Hematopoietic multipotent progenitor cell treated with erythropoietin and hydrocortisone succinate and interleukin-3 and kit ligand, for 17 days (in vitro differentiated cells): ENCODE results near the gene KCNIP2.

Experiments used
- DNase-seq: peaks from one replicate; pipeline ENCODE4 v3.0.0-alpha.2; 2015; ENCODE audit warnings: low spot score

The KCNIP2 gene

DNA sequence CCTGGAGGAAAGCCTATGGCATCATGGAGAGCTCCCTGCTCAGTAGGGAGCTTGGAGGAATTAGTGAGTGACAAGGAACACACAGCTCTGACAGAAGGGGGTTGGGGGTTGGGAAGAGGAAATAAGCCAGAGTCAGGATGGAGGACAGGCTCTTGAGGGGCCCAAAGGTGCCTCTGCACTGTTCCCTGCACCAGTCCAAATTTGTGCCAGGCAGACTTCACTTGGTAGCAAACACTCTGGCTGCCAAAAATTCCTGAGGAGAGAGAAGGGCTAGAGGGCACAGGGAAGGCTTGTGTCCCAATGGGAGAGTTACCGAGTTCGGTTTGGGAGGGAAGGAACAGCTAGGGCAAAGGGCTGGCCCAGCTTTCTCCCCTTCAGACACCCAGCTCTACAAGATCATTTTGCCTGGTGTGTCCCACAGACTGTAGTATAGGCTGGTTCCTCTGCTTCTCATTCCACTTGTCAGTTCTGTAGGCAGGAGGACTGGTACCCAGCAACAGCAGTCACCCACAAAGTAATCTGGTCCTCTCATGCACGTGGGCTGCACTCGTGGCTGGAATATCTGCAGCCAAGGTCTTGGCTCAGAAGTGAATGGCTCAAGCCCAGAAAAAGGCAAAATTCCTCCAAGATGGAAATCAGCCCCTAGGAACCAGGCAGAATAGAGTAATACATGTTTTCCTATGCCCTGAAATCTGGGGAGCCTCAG lies 8.0 kb upstream of the KCNIP2 start:
- DNase-seq, result no peak

DNA sequence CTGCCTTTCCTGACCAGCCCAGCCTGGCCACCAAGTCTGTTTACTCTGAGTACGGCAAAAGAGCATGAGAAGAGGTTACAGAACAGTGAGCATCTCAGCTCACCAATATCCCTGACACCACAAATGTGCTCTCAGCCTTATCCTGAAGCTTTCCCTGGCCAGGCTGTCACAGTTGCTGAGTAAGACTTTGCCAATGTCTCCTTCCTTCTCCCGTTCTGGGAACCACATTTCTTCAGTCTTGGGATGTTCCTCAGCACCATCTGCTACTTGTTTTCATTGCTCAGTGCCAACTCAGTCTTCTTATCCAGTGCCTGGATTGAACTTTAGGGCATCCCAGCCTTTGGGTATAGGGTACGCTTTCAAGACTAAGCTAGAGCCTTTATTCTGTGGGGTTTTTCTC lies 7.1 kb upstream of the KCNIP2 start:
- no peak for DNase-seq

DNA sequence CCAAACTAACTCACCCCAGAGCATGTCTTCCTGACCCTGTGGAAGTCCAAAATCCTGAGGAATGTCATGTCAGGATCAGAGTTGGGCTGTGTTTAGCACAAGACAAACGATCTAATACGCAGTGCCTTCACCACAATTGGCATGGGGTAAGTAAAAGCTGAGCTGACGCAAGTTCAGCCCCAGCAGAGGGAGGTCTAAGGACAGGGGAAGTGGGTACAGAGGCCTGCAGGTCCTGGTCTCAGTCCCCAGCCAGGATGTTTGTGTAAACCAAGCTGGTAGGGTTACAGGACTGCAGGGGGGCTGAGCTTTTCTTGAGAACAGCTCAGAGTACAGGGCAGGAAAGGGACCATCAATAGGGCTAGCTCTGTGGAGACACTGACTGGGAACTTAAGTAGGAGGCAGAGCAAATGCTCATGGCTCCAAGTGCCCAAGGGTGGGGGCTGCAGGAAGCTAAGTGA lies 5.3 kb upstream of the KCNIP2 start:
- DNase-seq, result no peak

DNA sequence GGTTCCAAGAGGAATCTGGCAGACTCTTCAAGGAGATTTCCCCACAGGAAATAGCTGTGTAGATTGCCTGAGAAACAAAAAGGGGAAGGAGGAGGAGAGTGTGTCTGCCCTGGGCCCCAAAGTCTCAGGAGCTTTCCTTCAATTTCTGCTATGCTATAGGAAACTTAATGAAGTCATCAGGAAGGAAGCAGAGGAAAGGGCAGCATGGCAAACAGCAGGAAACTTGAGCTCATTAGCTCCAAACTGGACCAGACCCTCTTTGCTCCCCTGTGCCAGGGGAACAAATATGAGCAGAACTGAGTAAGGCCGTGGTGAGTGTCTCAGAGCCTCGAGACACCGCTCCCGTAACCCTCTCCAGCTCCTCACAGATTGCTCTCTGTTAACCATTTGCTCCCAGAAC lies 4.8 kb upstream of the KCNIP2 start:
- DNase-seq, result no peak

DNA sequence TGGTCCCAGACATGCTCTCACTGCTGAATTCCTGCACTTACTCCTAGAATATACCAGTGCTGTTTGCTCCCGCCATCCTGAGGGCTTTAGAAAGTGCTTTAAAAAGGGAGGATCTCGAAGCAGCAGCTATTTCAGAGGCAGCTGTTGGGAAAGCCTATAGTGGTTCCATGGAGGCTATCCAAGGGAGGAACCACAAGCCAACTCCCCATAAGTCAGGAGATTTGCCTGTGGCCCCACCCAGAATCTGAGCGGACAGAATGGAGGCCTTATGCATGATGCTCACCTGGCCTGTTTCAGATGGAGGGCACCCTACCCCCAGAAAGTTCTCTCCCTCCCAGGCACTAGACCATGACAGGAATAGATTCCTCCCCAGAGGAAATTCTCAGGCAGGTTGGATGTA lies 2.3 kb upstream of the KCNIP2 start:
- no peak for DNase-seq

DNA sequence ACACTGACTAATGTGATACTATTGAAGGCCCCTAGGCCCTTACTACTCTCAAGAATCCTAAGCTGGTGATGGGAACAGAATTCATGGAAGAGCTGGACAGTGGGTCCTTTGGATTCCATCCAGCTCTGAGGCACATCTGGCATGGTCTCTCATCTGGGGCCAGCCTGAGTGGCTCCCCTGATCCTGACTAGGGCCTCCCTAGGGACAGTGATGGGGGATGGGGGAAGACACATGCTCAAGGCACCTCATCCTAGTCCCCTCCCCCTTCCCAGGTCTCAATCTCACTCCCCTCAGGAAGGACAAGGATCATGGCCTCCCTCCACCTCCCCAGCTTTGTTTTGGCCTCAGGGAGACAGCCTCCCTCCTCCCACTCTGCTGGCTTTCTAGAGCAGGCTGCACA lies 1.8 kb downstream of the KCNIP2 start:
- no peak for DNase-seq

DNA sequence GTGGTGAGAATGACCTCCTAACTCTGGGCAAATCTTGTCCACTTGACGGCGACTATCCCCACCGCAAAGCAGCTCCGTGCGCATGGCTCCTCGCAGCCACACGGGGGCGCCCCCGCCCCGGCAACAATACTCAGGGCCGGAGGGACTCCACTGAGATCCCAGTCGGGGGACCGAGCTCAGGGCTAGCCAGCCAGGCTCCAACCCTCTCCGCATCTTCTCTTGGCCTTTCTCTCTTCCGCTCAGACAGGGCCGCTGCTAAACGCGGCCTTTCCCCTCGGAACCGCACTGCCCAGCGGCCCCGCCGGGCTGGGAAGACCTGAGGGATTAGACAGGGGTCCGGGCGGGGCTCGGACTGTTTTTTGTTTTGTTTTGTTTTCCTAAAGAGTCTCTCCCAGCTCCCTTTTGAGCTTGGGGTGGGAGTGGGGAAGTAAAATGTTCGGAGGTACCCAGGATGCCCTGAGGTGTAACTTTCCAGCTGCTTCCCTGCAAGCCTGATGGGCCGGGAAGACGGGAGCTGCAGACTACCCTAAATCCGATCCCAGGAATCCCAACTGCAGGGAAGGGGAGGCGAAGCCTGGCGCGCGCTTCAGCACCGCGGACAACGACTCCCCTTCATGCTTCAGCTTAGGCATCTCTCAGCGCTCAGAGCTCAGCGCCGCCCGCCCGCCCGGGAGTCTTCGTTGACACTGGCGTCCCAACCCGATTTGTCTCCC lies 2.7 kb downstream of the KCNIP2 start:
- peak; percentile 82 for DNase-seq

DNA sequence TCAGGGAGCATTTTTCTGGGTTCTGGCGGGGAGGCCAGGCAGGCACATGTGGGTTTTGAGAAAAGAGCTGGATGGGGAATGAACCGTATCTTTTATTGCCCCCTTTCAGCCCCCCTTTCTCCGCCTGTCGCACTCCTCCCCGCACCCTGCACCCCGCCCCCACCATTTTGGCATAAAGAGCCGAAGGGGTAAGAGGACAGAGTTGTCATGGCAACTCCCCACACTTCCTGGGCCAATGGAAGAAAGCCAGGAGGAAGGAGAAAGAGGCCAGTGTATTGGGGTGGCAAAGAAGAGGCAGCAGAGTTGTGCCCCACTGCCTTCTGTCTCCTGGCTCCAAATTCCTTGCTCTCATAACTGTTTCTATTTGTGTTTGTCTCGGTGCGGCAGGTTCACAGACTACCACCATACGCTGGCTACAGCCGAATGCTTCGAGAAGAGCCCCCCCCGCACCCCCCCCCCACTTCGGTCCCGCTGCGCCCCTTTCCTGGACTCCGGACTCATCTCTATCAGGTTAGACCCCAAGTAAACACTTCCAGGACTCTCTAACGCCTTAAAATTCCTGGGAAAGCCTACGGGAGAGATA lies 3.4 kb downstream of the KCNIP2 start:
- no peak for DNase-seq

DNA sequence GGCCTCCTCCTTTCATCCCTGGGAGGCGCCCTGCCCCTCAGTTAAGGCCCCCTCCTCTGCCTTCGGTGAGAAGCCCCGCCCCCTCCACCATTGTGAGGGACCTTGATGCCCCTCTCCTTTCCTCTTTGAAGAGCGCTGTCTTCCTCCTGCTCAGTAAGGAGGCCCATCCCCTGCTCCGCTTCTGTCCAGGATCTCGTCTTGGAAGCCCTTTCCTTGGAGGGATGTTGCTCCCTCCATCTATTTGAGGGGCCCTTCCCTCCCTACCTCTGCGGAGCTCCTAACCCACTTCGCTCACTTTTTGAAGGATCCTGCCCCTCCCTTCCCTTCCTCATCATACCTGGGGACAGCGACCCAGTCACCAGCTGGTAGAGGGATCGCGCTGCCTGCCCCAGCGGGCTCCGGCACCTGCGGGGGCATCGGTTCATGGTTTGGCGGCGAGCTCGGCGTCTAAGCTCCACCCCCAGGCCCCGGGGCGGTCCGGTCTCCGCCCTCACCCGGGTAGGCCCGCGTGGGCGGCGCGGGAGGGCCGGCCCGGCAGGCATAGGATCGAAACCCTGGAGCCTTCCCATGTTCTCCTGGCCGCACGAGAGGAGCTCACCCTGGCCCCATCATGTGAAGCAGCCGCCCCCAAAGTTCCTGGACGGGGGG lies 4.1 kb downstream of the KCNIP2 start:
- peak; percentile 64 for DNase-seq

DNA sequence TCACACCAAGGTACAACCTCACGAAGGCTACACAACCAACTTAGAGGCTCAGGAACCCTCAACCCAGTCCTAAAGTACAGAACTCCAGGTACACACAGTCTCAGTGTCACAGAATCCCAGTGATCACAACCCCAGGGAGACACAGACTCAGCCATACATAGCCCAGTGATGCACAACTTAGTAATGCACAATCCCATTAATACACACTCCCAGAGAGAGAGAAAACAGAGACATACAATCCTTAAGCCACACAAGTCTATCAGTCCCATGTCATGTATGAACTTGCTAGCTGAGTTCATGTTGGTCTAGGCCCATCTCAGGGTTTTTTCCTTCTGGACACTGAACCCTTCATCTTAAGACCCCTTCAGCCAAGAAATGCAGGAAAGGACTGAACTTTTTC lies 4.6 kb downstream of the KCNIP2 start:
- DNase-seq, result no peak

DNA sequence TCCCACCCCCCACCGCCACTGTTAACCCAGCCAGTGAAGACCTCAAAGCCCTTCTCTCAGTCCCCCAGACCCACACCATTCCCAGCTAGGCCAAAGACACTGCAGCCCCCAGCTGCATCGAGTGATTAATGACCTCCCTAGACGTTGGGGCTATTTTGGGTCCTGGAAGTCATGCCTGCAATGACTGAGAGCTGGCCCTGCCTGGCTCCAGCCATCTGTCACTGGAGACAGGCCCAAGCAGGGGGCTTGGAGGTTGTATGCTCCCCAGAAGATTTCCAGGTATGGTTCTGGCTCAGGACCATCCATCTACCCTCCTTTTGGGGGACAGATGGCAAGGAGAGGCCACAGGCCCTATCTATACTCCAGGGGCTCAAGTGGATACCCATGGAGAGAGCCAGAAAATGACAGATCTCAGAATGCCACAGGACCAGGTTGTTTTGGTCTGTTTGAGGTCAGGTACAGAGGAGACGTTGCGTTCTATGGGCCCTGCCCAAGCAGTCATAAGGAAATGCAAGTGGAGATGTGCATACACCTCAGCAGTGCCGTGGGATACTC lies 5.1 kb downstream of the KCNIP2 start:
- no peak for DNase-seq

DNA sequence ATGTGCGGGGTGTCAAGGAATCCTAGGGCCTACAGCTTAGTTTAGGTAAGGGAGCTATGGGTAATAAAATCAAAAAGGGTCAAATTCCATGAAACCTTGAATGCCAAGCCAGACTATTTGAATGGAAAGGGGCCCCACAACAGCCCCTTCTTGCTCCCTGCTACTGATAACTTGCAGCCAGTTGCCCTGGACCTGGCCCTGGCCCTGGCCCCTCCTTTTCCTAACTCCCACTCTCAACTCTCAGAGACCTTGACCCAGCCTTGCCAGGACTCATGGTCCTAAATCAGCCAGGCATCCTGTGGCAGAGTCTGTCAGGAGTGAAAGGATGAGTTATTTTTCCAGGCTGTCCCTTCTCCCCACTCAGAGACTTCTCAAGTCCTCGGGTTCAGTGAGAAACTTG lies 5.9 kb downstream of the KCNIP2 start:
- DNase-seq, result no peak

DNA sequence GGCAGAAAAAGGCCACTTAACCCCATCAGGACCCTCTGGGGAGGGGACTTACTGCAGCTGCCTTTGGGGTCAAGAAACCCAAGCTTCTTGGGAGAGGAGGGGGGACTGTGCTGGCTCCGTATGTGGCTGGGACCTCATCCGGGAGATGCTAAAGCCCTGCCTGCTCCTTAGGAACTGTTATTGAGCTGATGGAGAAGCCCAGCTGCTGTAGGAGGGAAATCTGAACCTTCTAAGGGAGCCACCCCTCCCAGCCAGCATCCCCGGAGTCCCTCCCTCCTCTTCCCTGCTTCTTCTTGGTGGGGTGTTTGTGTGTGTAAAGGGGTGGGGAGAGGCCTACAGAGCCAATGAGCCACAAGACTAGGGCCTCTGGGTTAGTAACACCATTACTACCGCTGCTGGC lies 8.2 kb downstream of the KCNIP2 start:
- no peak for DNase-seq

DNA sequence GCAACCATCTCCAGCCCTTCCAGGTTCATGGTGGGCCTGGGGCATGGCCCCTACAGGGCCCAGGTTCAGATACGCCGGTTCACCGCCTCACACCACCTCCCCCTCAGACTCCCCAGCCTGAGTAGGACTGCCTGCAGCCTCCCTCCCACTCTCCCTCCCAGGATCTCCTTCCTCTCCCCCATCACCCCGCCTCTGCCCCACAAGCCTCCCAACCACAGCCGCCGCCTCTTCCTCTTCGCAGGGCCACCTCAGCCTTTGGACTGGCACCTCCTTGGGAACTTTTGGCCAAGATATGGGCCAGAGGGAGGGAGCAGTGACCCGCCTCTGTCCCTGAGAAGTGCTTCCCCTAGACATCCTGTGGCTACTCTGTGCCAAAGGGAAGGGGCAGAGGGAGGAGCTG lies 9.3 kb downstream of the KCNIP2 start:
- no peak for DNase-seq

DNA sequence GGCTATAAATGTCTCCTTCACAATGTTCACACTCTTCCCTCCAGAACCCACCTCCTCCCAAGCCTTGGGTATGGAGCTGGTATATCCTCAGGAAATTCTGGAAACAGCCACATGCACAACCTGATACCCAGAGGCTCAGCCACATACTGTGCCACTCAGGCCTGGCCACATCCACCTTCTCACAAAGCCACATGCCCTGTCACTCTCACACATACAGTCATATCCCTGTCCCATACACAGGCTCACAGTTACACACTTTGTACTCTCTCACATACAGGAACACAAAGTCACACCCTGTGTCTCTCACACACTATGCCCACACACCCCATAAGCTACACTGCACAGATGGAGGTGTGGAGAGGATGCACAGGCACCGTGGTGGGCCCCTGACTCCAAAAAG lies 10.1 kb downstream of the KCNIP2 start:
- no peak for DNase-seq

DNA sequence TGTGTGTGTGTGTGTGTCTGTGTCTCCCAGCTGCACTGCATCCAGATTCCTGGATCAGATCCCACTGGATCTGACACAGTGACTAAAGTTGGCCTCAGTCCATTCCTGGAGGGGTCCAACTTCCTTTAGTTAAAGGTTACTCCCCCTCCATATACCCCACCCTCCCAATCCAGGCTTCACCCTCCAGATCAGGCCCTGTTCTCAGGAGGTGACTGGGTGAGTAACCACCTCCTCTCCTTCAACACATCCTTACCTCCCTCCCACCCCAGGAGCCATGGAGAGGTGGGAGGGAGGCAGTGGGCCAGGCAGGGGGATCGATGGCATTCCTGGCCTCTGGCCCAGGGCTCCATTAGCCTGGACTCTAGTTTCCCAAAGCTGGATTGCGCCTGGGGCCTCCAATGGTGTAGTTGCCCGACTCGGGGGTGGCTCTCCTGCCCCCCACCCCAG lies 11.3 kb downstream of the KCNIP2 start:
- DNase-seq, result no peak

DNA sequence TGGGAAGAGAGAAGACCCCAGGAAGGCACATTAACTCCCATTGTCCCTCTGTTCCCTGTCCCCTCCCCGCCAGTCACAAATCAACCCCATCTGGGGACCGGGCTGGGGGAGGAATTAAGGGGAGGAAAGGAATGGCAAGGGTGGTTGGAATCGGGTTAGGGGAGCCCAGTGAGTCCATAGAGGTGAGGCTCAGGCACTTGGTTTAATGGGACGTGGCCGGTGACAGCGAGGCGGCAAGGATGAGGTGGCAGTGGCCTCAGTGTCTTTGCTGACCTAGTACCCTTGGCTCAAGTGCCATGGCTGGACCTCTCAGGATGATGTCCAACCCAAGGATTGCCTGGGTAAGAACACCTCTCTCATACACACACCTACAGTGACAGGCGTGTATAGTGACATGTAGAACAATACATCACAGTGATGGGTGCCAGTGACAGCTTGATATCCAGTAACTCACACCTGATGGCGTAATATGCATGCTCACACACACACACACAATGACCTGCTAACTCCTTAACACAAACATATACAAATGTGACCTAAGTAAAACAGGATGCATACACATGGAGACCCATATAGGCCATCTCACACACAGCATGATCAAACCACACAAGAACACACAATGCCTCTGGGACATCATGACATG lies 12.3 kb downstream of the KCNIP2 start:
- no peak for DNase-seq

DNA sequence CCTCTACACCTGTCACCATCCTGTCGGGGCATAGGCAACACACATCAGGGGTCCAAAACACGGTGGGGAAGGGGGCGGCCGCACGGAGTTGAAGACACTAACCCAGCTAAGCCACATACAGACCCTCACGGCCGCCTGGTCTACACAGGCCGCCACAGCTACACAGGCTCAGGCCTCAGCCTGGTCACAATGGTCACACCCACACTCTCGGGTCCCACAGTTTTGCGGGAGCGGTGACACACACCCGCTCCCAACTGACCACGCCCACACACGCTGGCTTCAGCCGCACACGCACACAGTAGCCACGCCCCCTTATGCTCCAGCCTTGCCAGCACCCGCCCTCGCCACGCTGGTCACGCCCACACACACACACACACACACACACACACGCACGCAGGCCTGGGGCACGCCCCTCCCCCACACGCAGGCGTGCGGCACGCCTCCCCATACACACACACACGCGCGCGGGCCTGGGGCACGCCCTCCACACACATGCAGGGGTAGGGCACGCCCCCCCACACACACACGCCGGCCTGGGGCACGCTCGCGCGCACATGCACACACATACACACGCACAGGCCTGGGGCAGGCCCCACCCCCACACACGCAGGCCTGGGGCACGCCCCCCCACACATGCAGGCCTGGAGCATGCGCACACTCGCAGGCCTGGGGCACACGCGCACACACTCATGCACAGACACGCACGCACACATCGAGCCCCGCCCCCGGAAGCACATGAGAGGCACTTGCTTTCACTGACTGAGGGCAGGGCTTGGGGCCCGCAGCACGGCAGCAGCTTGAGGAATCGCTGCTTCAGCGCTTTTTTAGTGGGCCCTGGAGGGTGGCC lies 13.1 kb downstream of the KCNIP2 start:
- peak; percentile 97 for DNase-seq

DNA sequence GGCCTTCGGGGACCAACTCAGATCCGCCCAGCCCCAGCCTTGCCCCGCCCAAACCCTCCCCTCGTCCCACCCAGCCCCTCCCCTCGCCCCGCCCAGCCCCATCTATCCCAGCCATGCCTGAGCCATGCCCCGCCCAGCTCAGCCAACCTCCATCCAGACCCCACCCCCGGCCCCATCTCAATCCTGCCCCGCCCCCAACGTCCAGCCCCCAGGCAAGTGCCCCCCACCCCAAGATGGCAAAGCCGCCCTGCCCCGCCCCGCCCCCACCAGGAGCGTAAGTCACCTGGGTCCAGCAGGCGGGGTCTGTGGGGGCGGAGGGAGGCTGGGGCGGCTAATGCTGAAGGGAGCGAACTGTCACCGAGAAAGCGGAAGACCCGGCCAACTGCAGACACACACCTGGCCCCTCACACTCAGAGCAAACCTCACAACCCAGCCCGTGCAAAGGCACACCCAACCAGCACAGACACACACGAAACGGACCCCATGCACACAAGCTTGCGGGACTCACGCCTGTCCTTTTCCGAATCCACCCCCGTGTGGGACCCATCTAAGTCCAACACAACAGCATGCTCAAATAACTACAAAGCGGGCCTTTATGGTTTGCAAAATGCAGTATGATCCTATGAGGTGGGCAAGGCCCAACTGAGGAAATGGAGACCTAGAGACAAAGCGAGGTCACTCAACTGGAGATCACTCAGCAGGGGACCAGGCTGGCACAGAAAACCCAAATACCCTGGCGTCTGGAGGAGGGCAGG lies 13.9 kb downstream of the KCNIP2 start:
- DNase-seq, result peak; percentile 64
